CD14-positive monocyte (primary cell): ENCODE results near the gene GNS. TPM values are rescaled to one million over a fixed set of nuclear protein-coding genes. Genes with fewer than 3 reads are reported as not detected.

Experiments used
- DNase-seq, 3 donors: peaks; one replicate each; pipeline ENCODE4 v3.0.0-alpha.2; 2011 to 2022
- H2AFZ ChIP-seq: 2 replicates; pipeline ENCODE4 v1.6.0; 2012; ENCODE audit warnings: mild to moderate bottlenecking, low read depth, low read length, inconsistent platforms; ENCODE audit not compliant: insufficient read depth, poor library complexity, severe bottlenecking
- H3K27ac ChIP-seq, 2 donors: 1 replicate in 1 of 2; 2 replicates in 1 of 2; pipeline ENCODE4 v1.5.1; 2012 to 2013; ENCODE audit warnings: low read length in 2 of 2, control low read depth in 1 of 2, inconsistent platforms in 1 of 2, low read depth in 1 of 2, mild to moderate bottlenecking in 1 of 2
- H3K27me3 ChIP-seq, 2 donors: one replicate each; pipeline versions ENCODE4 v1.6.0 to v1.6.1; 2011 to 2013; ENCODE audit warnings: low read length in 2 of 2; ENCODE audit not compliant: control insufficient read depth in 2 of 2, insufficient read depth in 2 of 2
- H3K36me3 ChIP-seq, 2 donors: replicated peaks in 1 of 2; 1 replicate in 1 of 2; 2 replicates in 1 of 2; pipeline versions ENCODE4 v1.5.1 to v1.6.1; 2012 to 2013; ENCODE audit warnings: low read length in 2 of 2, control low read depth in 1 of 2, inconsistent platforms in 1 of 2, mild to moderate bottlenecking in 1 of 2; ENCODE audit not compliant: insufficient read depth in 2 of 2, control insufficient read depth in 1 of 2
- H3K4me1 ChIP-seq, 2 donors: 1 replicate in 1 of 2; 2 replicates in 1 of 2; pipeline versions ENCODE4 v1.5.1 to v1.6.1; 2012 to 2013; ENCODE audit warnings: low read length in 2 of 2, control low read depth in 1 of 2, inconsistent platforms in 1 of 2, mild to moderate bottlenecking in 1 of 2, moderate library complexity in 1 of 2; ENCODE audit not compliant: insufficient read depth in 2 of 2, control insufficient read depth in 1 of 2
- H3K4me2 ChIP-seq: replicated peaks from 2 replicates; pipeline ENCODE3; 2012; ENCODE audit warnings: low read length, moderate library complexity, mild to moderate bottlenecking; ENCODE audit not compliant: poor library complexity, severe bottlenecking; ENCODE audit errors: extremely low read depth
- H3K4me3 ChIP-seq, 3 experiments: fragments of 200-600 bp in 1 of 3; sonication (generic) in 1 of 3; replicated peaks in 1 of 3; 1 replicate in 2 of 3; 2 replicates in 1 of 3; pipeline ENCODE4 v1.5.1; 2011 to 2013; ENCODE audit warnings: low read length in 3 of 3, mild to moderate bottlenecking in 3 of 3, control low read depth in 2 of 3, low read depth in 2 of 3, inconsistent platforms in 1 of 3, moderate library complexity in 1 of 3
- H3K79me2 ChIP-seq: 2 replicates; pipeline ENCODE4 v1.6.0; 2012; ENCODE audit warnings: mild to moderate bottlenecking, control low read depth, inconsistent platforms, low read length, moderate library complexity; ENCODE audit not compliant: insufficient read depth
- H3K9ac ChIP-seq: 2 replicates; pipeline ENCODE4 v1.6.0; 2017; ENCODE audit warnings: low read length, mild to moderate bottlenecking; ENCODE audit not compliant: insufficient read depth, poor library complexity, severe bottlenecking
- H3K9me3 ChIP-seq, 2 donors: replicated peaks in 1 of 2; 1 replicate in 1 of 2; 2 replicates in 1 of 2; pipeline versions ENCODE4 v1.5.1 to v1.6.1; 2012 to 2013; ENCODE audit warnings: low read length in 2 of 2, control low read depth in 1 of 2; ENCODE audit not compliant: control insufficient read depth in 1 of 2, insufficient read depth in 1 of 2
- H4K20me1 ChIP-seq: 2 replicates; pipeline ENCODE4 v1.6.0; 2012; ENCODE audit warnings: mild to moderate bottlenecking, low read length, control low read depth, moderate library complexity; ENCODE audit not compliant: insufficient read depth
- H3K27ac Mint-ChIP-seq, 7 donors: one replicate each; pipeline ENCODE4 v1.8.0; 2020; ENCODE audit warnings: mild to moderate bottlenecking in 7 of 7, mixed read lengths in 7 of 7, moderate library complexity in 6 of 7, inconsistent platforms in 2 of 7
- H3K27me3 Mint-ChIP-seq, 3 donors: one replicate each; pipeline ENCODE4 v1.8.0; 2021 to 2022; ENCODE audit warnings: low read depth in 3 of 3, mild to moderate bottlenecking in 3 of 3, mixed read lengths in 3 of 3, moderate library complexity in 3 of 3, inconsistent platforms in 1 of 3
- H3K36me3 Mint-ChIP-seq, 2 donors: one replicate each; pipeline ENCODE4 v1.8.0; 2020; ENCODE audit warnings: mixed read lengths in 2 of 2, inconsistent platforms in 1 of 2, mild to moderate bottlenecking in 1 of 2
- H3K4me1 Mint-ChIP-seq: one replicate; pipeline ENCODE4 v1.8.0; 2020; ENCODE audit warnings: mild to moderate bottlenecking, mixed read lengths
- H3K4me3 Mint-ChIP-seq, 2 donors: one replicate each; pipeline ENCODE4 v1.8.0; 2020; ENCODE audit warnings: mild to moderate bottlenecking in 2 of 2, mixed read lengths in 2 of 2, moderate library complexity in 1 of 2
- H3K9me3 Mint-ChIP-seq, 7 donors: one replicate each; pipeline ENCODE4 v1.8.0; 2020 to 2022; ENCODE audit warnings: mixed read lengths in 7 of 7, mild to moderate bottlenecking in 6 of 7, moderate library complexity in 6 of 7, inconsistent platforms in 2 of 7
- WGBS: methylation state at CpG from one replicate; pipeline ENCODE4 v1.1.5; 2013; ENCODE audit warnings: missing lambda C conversion rate; ENCODE audit not compliant: insufficient coverage; 5-methylcytosine and 5-hydroxymethylcytosine counted together
- intact Hi-C, 2 donors: fragments of 100-400 bp; cut with micrococcal nuclease; formaldehyde crosslinking; loops; one replicate each; pipeline versions ENCODE4 v1.15.0 to v1.15.1; 2023
- polyA plus RNA-seq, 3 donors: library from polyadenylated mRNA; depleted of rRNA in 1 of 3; unstranded in 2 of 3; stranded (reverse) in 1 of 3; fragments of 300-500 nt in 2 of 3; fragments of >200 nt in 1 of 3; fragmentation: Illumina TruSeq in 2 of 3; gene quantifications; 1 replicate in 2 of 3; 2 replicates in 1 of 3; pipeline ENCODE4 v1.2.3, GENCODE V29; 2012 to 2021
- TF ChIP-seq, protein P1 (sequence below): fragments of 200-600 bp; IDR thresholded peaks from one replicate; pipeline ENCODE4 v1.8.0; 2022; ENCODE audit warnings: antibody characterized with exemption, mild to moderate bottlenecking

The GNS gene
- polyA plus RNA-seq, 3 donors = 103 to 274 (median 203) TPM

- H3K4me3 ChIP-seq = peak overlapping the region in 1 of 3 experiments; percentile 52
- peaks cover 43 to 48% of the 10 kb centered on the region in 2 donors for H3K36me3 ChIP-seq
- DNase-seq = peak; percentile 66 to 87 (median 77)
- no peaks in the 10 kb centered on the region for H3K27me3 ChIP-seq
- Mint-ChIP-seq H3K4me1 (peaks cover 77% of the 10 kb centered on the region), H3K4me3 (no peak overlapping the region), H3K9me3 (peaks cover 0 to 2% (median 0%) of the 10 kb centered on the region in 7 donors), H3K27ac (peak overlapping the region; percentile 83 to 92 (median 87)), H3K36me3 (peaks cover 70 to 78% of the 10 kb centered on the region in 2 donors), H3K27me3 (no peaks in the 10 kb centered on the region)
- intact Hi-C loops = loop anchor here in 1 of 2 donors (2.0 kb wide), 1 partner anchor 16 kb away; no protein-coding TSS in a partner anchor
- H3K9ac ChIP-seq = no peak overlapping the region
- H3K4me2 ChIP-seq = peak overlapping the region; percentile 25
- TF ChIP-seq, protein P1, sequence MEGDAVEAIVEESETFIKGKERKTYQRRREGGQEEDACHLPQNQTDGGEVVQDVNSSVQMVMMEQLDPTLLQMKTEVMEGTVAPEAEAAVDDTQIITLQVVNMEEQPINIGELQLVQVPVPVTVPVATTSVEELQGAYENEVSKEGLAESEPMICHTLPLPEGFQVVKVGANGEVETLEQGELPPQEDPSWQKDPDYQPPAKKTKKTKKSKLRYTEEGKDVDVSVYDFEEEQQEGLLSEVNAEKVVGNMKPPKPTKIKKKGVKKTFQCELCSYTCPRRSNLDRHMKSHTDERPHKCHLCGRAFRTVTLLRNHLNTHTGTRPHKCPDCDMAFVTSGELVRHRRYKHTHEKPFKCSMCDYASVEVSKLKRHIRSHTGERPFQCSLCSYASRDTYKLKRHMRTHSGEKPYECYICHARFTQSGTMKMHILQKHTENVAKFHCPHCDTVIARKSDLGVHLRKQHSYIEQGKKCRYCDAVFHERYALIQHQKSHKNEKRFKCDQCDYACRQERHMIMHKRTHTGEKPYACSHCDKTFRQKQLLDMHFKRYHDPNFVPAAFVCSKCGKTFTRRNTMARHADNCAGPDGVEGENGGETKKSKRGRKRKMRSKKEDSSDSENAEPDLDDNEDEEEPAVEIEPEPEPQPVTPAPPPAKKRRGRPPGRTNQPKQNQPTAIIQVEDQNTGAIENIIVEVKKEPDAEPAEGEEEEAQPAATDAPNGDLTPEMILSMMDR = no peak
- peaks cover 84 to 92% of the 10 kb centered on the region in 2 donors for H3K4me1 ChIP-seq
- H3K79me2 ChIP-seq = peaks cover 59% of the 10 kb centered on the region
- no peaks in the 10 kb centered on the region for H3K9me3 ChIP-seq
- H2AFZ ChIP-seq = no peak overlapping the region
- peak overlapping the region; percentile 56 to 88 for H3K27ac ChIP-seq
- WGBS = 100% methylated on average over 1 of the region's 2 CpGs
- H4K20me1 ChIP-seq = no peaks in the 10 kb centered on the region
These were observed 12.5 kb downstream of the GNS start for GRCh38 chr12:64746663-64747062.

- H3K4me1 ChIP-seq = peaks cover 86 to 93% of the 10 kb centered on the region in 2 donors
- Mint-ChIP-seq H3K4me1 (peaks cover 79% of the 10 kb centered on the region), H3K27me3 (no peaks in the 10 kb centered on the region), H3K36me3 (peaks cover 70 to 75% of the 10 kb centered on the region in 2 donors), H3K9me3 (peaks cover 0 to 2% (median 0%) of the 10 kb centered on the region in 7 donors), H3K4me3 (no peak overlapping the region), H3K27ac (peak overlapping the region; percentile 83 to 92 (median 87))
- H3K4me3 ChIP-seq = peak overlapping the region in 1 of 3 experiments; percentile 52
- 100% methylated on average over 1 of the region's 2 CpGs for WGBS
- peaks cover 40 to 41% of the 10 kb centered on the region in 2 donors for H3K36me3 ChIP-seq
- intact Hi-C loops = loop anchor here in 1 of 2 donors (2.0 kb wide), 1 partner anchor 15 kb away; no protein-coding TSS in a partner anchor
- H4K20me1 ChIP-seq = no peaks in the 10 kb centered on the region
- H2AFZ ChIP-seq = no peak overlapping the region
- no peak for DNase-seq
- H3K27me3 ChIP-seq = no peaks in the 10 kb centered on the region
- TF ChIP-seq, protein P1 = no peak
- H3K9me3 ChIP-seq = no peaks in the 10 kb centered on the region
- peak overlapping the region; percentile 25 for H3K4me2 ChIP-seq
- H3K9ac ChIP-seq = no peak overlapping the region
- H3K27ac ChIP-seq = peak overlapping the region in 1 of 2 donors; percentile 88
- peaks cover 53% of the 10 kb centered on the region for H3K79me2 ChIP-seq
These were observed 13.2 kb downstream of the GNS start for GRCh38 chr12:64745980-64746379.
